GM21529 (cell line): ENCODE measurements around the gene GPR3.

Source experiments
- ATAC-seq: cut with Tn5 transposase; IDR thresholded peaks from one replicate; pipeline ENCODE4 v1.9.1; 2021; ENCODE audit not compliant: unreplicated experiment

GPR3 gene

GRCh38 chr1:27358038-27358927 is 34.1 kb upstream of the GPR3 start:
- ATAC-seq: no peak

- no peak for ATAC-seq
Observed at GRCh38 chr1:27358928-27359313, 33.5 kb upstream of the GPR3 start.

GRCh38 chr1:27359822-27360158 is 32.6 kb upstream of the GPR3 start:
- no peak for ATAC-seq

- no peak for ATAC-seq
Observed at GRCh38 chr1:27360159-27361043, 32.0 kb upstream of the GPR3 start.

- ATAC-seq: no peak
Observed at GRCh38 chr1:27361044-27361402, 31.4 kb upstream of the GPR3 start.

- ATAC-seq: no peak
Observed at GRCh38 chr1:27361553-27361952, 30.9 kb upstream of the GPR3 start.

- ATAC-seq: no peak
Observed at GRCh38 chr1:27363766-27364695, 28.4 kb upstream of the GPR3 start.

- no peak for ATAC-seq
Observed at GRCh38 chr1:27364696-27365371, 27.6 kb upstream of the GPR3 start.

- peak; percentile 46 for ATAC-seq
Observed at GRCh38 chr1:27365372-27366112, 26.9 kb upstream of the GPR3 start.

GRCh38 chr1:27366113-27366410 is 26.4 kb upstream of the GPR3 start:
- ATAC-seq: peak; percentile 40

GRCh38 chr1:27366411-27367159 is 25.8 kb upstream of the GPR3 start, which contains the start of gene MAP3K6:
Gene MAP3K6 (minus strand): TSS chr1:27366961. CDS start chr1:27366597, 364 bp downstream.
- ATAC-seq: peak; percentile 37

GRCh38 chr1:27367160-27367650 is 25.2 kb upstream of the GPR3 start:
- no peak for ATAC-seq

GRCh38 chr1:27368869-27369582 is 23.4 kb upstream of the GPR3 start:
- ATAC-seq: no peak

GRCh38 chr1:27372022-27372807 is 20.2 kb upstream of the GPR3 start:
- no peak for ATAC-seq

- ATAC-seq: no peak
Observed at GRCh38 chr1:27372808-27373690, 19.4 kb upstream of the GPR3 start.

GRCh38 chr1:27374362-27375086 is 17.9 kb upstream of the GPR3 start, which contains the start of gene FCN3:
Gene FCN3 (minus strand): TSS chr1:27374824. CDS start chr1:27374818, 6 bp downstream.
- ATAC-seq: no peak
